ENCODE results near the gene PAK1IP1.
"Not testable (repeated sequence)": the region's sequence is repeated elsewhere in the genome, so short reads cannot be mapped to it uniquely, and the experiment has no call there.

PAK1IP1 gene

DNA sequence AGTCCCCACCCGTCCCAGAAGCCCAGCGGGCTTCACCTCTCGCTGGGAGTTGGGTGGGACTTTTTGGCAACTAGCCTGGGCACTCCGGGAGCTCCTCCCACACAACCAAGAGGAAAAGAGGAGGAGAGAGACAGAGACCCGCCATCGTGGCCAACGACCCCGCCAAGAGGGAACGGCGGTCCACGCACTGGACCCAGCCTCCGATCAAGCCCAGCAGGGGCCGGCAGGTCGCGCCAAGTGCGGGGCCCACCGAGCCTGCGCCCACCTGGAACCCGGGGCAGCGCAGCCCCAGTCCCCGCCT lies 25.1 kb downstream of the PAK1IP1 start:
- ATAC-seq (replicated peaks; ENCODE audit: extremely low read depth, poor library complexity, severe bottlenecking) (no peak), DNase-seq (ENCODE audit: low spot score in 2 of 2) (no peak)
- Mint-ChIP-seq H3K4me3 (peak overlapping the region; percentile 91), H3K4me1 (peaks cover 41% of the 10 kb centered on the region), H3K36me3 (ENCODE audit: insufficient read depth) (peaks cover 11% of the 10 kb centered on the region), H3K27me3 (no peaks in the 10 kb centered on the region), H3K9me3 (no peaks in the 10 kb centered on the region), H3K27ac (ENCODE audit: low read depth) (peak overlapping the region; percentile 64)

DNA sequence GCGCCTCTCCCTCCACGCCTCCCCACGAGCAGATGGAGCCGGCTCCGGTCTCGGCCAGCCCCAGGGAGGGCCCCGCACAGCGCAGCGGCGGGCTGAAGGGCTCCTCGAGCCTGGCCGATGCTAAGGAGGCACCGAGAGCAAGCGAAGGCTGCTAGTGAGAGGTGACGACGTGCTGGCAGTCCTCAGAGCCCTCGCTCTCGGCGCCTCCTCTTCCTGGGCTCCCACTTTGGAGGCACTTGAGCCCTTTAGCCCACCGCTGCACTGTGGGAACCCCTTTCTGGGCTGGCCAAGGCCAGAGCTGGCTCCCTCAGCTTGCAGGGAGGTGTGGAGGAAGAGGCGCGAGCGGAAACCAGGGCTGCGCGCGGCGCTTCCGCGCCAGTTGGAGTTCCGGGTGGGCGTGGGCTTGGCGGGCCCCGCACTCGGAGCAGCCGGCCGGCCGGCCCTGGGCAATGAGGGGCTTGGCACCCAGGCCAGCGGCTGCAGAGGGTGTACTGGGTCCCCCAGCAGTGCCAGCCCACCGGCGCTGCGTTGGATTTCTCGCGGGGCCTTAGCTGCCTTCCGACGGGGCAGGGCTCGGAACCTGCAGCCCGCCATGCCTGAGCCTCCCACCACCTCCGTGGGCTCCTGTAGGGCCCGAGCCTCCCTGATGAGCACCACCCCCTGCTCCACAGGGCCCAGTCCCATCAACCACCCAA lies 25.6 kb downstream of the PAK1IP1 start:
- Mint-ChIP-seq H3K4me1 (peaks cover 44% of the 10 kb centered on the region), H3K36me3 (ENCODE audit: insufficient read depth) (peaks cover 11% of the 10 kb centered on the region), H3K27me3 (peaks cover 2% of the 10 kb centered on the region), H3K4me3 (peak overlapping the region; percentile 91), H3K9me3 (no peaks in the 10 kb centered on the region), H3K27ac (ENCODE audit: low read depth) (peak overlapping the region; percentile 64)
- ATAC-seq (replicated peaks; ENCODE audit: extremely low read depth, poor library complexity, severe bottlenecking) (peak; percentile 62), DNase-seq (ENCODE audit: low spot score in 2 of 2) (peak; percentile 23)

DNA sequence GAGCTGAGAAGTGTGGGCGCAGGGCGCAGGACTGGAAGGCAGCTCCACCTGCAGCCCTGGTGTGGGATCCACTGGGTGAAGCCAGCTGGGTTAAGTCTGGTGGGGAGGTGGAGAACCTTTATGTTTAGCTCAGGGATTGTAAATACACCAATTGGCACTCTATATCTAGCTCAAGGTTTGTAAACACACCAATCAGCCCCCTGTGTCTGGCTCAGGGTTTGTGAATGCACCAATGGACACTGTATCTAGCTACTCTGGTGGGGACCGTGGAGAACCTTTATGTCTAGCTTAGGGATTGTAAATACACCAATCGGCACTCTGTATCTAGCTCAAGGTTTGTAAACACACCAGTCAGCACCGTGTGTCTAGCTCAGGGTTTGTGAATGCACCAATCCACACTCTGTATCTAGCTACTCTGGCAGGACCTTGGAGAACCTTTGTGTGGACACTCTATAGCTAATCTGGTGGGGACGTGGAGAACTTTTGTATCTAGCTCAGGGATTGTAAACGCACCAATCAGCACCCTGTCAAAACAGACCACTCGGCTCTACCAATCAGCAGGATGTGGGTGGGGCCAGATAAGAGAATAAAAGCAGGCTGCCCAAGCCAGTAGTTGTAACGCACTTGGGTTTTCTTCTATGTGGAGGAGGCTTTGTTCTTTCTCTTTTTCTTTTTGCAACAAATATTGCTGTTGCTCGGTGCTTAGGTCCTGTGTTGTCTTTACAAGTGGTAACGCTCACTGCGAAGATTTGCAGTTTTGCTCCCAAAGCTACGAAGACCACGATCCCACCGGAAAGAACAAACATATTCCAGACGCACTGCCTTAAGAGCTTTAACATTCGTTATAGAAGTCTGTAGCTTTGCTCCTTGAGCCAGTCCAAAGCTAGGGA lies 26.4 kb downstream of the PAK1IP1 start:
- H3K9me3 Mint-ChIP-seq; DNase-seq (ENCODE audit: low spot score in 2 of 2); H3K27me3 Mint-ChIP-seq; ATAC-seq (replicated peaks; ENCODE audit: extremely low read depth, poor library complexity, severe bottlenecking): not testable (repeated sequence)
- peak overlapping the region; percentile 25 for H3K27ac Mint-ChIP-seq (ENCODE audit: low read depth)
- H3K4me1 Mint-ChIP-seq: peaks cover 49% of the 10 kb centered on the region
- peaks cover 11% of the 10 kb centered on the region for H3K36me3 Mint-ChIP-seq (ENCODE audit: insufficient read depth)
- H3K4me3 Mint-ChIP-seq: peak overlapping the region; percentile 91

DNA sequence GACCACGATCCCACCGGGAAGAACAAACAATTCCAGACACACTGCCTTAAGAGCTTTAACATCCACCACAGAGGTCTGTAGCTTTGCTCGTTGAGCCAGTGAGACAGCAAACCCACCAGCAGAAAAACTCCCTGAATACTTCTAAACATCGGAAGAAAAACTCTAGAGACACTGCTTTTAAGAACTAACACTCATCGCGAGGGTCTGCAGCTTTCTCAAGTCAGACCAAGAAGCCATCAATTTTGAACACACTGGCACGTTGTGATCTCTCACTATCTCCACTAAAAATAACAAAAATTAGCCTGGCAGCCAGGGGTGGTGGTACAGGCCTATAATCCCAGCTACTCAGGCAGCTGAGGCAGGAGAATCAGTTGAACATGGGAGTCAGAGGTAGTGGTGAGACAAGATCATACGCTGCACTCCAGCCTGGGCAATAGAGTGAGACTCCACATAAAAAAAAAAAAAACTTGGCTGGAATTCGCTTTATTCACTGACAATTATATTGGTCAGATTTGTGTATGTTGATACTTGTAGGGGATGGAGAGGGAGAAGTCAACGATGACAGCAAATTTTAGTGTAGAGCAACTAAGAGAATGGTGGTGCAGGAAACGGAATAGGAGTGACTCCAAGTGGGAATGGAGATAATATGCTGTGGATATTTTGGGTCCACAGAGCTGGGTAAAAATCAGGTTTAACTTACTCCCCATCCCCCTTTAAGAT lies 27.2 kb downstream of the PAK1IP1 start:
- Mint-ChIP-seq H3K27me3 (peaks cover 6% of the 10 kb centered on the region), H3K4me1 (peaks cover 55% of the 10 kb centered on the region), H3K4me3 (peak overlapping the region; percentile 91), H3K36me3 (ENCODE audit: insufficient read depth) (peaks cover 14% of the 10 kb centered on the region), H3K9me3 (no peaks in the 10 kb centered on the region), H3K27ac (ENCODE audit: low read depth) (no peak overlapping the region)
- no peak for DNase-seq (ENCODE audit: low spot score in 2 of 2)
- no peak for ATAC-seq (replicated peaks; ENCODE audit: extremely low read depth, poor library complexity, severe bottlenecking)

DNA sequence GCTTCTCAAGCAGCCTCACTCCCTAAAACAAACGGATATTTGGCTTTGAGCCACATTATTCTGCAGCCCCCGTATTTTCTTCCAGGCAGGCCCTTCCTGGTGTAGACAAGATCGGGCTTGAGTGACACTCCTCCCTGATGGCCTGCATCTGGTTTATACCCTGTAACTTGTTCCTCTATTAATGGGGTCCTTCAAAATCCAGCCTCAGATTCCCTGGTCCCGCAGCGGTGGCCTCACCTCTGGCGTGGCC lies 27.7 kb downstream of the PAK1IP1 start:
- no peak for DNase-seq (ENCODE audit: low spot score in 2 of 2)
- ATAC-seq (replicated peaks; ENCODE audit: extremely low read depth, poor library complexity, severe bottlenecking): no peak
- Mint-ChIP-seq H3K27me3 (peaks cover 6% of the 10 kb centered on the region), H3K9me3 (no peaks in the 10 kb centered on the region), H3K36me3 (ENCODE audit: insufficient read depth) (peaks cover 14% of the 10 kb centered on the region), H3K4me1 (peaks cover 60% of the 10 kb centered on the region), H3K4me3 (peak overlapping the region; percentile 91), H3K27ac (ENCODE audit: low read depth) (peak overlapping the region; percentile 90)

DNA sequence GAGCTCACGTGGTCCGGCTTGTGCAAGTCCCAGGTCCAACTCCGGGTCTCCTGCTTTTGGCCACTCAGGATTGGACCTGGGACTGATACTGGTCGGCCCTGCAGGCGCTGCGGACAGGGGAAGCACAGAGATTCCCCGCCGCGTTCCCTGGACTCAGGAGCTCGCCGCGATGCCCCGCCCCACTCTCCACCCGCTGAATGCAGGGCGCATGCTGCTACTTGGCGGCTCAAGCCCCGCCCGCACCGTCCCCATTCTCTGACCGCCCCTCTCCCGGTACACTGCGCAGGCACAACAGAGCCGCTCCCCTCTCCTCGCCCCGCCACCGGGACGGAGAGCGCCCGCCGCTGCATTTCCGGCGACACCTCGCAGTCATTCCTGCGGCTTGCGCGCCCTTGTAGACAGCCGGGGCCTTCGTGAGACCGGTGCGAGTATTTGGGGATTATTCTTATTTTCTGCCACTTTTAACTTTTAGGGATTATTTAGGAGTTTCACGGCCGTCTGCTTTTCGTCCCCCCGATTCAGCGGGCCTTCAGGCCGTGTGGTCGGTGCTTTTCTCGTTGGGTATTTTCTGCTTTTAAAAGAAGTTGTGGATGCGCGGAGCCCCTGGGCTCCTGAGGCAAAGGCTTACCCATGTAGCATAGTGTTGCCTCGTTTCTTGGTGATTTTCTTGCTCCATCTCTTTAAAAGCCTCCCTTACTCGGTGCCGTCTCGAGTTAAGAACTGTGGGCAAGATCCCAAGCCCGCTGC lies 28.2 kb downstream of the PAK1IP1 start, which contains the start of gene TMEM14C:
TMEM14C (plus strand) TSS at position 251 of the 747 bp plus-strand sequence. CDS start 1,544 bp downstream, outside the sequence.
- Mint-ChIP-seq H3K36me3 (ENCODE audit: insufficient read depth) (peaks cover 14% of the 10 kb centered on the region), H3K27ac (ENCODE audit: low read depth) (peak within 1 kb of the TSS; percentile 90), H3K4me3 (peak within 1 kb of the TSS; percentile 91), H3K27me3 (peaks cover 6% of the 10 kb centered on the region), H3K4me1 (peaks cover 63% of the 10 kb centered on the region), H3K9me3 (no peaks in the 10 kb centered on the region)
- DNase-seq (ENCODE audit: low spot score in 2 of 2) (peak; percentile 38 to 39), ATAC-seq (replicated peaks; ENCODE audit: extremely low read depth, poor library complexity, severe bottlenecking) (peak; percentile 33)

DNA sequence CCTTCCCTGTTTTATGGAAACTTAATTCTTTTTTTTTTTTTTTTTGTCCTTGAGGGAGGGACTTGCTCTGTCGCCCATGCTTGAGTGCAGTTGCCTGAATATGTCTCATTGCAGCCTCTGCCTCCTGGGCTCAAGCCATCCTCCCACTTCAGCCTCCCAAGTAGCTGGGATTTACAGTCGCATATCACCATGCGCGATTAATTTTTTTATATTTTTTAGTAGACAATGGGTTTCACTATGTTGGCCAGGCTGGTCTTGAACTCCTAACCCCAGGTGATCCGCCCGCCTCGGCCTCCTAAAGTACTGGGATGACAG lies 28.8 kb downstream of the PAK1IP1 start:
- H3K9me3 Mint-ChIP-seq: no peaks in the 10 kb centered on the region
- no peak for DNase-seq (ENCODE audit: low spot score in 2 of 2)
- peaks cover 67% of the 10 kb centered on the region for H3K4me1 Mint-ChIP-seq
- H3K27me3 Mint-ChIP-seq: peaks cover 6% of the 10 kb centered on the region
- peak overlapping the region; percentile 91 for H3K4me3 Mint-ChIP-seq
- H3K36me3 Mint-ChIP-seq (ENCODE audit: insufficient read depth): peaks cover 14% of the 10 kb centered on the region
- ATAC-seq (replicated peaks; ENCODE audit: extremely low read depth, poor library complexity, severe bottlenecking): no peak
- peak overlapping the region; percentile 90 for H3K27ac Mint-ChIP-seq (ENCODE audit: low read depth)

DNA sequence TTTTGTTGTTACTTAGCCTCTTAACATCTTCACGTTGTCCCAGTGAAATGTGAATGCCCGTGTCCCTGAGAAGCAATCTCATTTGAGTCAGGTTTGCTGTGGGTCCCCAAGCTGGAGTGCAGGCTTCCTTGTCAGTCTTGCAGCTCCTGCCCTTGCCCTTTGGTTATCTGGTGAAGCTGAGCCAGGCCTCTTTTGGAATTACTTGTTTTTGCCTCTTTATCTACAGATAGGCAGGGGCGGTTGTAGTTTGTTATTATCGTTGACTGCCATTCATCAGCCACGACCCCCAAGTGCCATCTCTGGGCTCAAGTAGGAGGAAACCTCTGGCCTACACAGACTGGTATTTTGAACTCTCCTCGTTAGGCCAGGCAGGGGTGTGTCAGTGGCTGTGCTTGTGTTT lies 30.3 kb downstream of the PAK1IP1 start:
- no peak for ATAC-seq (replicated peaks; ENCODE audit: extremely low read depth, poor library complexity, severe bottlenecking)
- Mint-ChIP-seq H3K36me3 (ENCODE audit: insufficient read depth) (peaks cover 9% of the 10 kb centered on the region), H3K4me3 (no peak overlapping the region), H3K27ac (ENCODE audit: low read depth) (no peak overlapping the region), H3K27me3 (peaks cover 6% of the 10 kb centered on the region), H3K4me1 (peaks cover 54% of the 10 kb centered on the region), H3K9me3 (no peaks in the 10 kb centered on the region)
- DNase-seq (ENCODE audit: low spot score in 2 of 2): no peak

DNA sequence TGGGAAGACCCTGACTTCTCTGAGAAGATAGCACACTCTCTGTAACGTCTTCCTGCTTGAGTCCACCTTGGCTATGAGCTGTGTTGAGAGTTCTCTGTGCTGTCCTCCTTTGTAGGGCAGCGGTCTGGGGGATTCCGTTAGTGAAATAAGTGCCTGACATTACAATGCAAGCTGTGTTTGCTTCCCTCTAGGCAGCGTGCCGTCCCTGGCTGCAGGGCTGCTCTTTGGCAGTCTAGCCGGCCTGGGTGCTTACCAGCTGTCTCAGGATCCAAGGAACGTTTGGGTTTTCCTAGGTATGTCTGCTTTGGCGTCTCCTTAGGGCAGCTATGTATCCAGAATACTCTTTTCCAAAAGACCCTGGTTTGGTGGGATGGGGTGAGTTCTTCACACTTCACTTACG lies 30.9 kb downstream of the PAK1IP1 start:
- Mint-ChIP-seq H3K36me3 (ENCODE audit: insufficient read depth) (peaks cover 10% of the 10 kb centered on the region), H3K4me3 (no peak overlapping the region), H3K27ac (ENCODE audit: low read depth) (no peak overlapping the region), H3K9me3 (no peaks in the 10 kb centered on the region), H3K4me1 (peaks cover 51% of the 10 kb centered on the region), H3K27me3 (peaks cover 6% of the 10 kb centered on the region)
- DNase-seq (ENCODE audit: low spot score in 2 of 2) (no peak), ATAC-seq (replicated peaks; ENCODE audit: extremely low read depth, poor library complexity, severe bottlenecking) (no peak)

DNA sequence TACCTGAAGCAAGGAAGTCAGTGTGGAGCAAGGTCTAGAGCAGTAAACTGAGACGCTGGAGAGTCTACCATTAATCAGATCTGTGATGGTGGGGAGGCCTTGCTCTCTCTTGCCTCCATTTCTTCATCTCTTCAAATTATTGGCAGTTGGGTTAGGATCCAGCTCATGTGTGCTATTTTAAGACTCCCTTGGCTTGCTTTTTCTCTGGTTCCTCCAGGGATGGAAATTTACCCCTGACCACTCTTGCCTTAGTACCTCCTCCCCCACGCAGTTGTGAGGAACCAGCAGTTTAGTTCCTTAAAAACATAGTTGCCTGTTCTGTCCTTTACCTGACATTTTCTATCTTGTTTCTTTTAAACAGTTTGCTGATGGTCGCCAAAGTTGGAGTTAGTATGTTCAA lies 35.5 kb downstream of the PAK1IP1 start:
- Mint-ChIP-seq H3K36me3 (ENCODE audit: insufficient read depth) (peaks cover 13% of the 10 kb centered on the region), H3K9me3 (no peaks in the 10 kb centered on the region), H3K27ac (ENCODE audit: low read depth) (no peak overlapping the region), H3K4me1 (peaks cover 37% of the 10 kb centered on the region), H3K4me3 (no peak overlapping the region), H3K27me3 (peaks cover 6% of the 10 kb centered on the region)
- DNase-seq (ENCODE audit: low spot score in 2 of 2): no peak
- no peak for ATAC-seq (replicated peaks; ENCODE audit: extremely low read depth, poor library complexity, severe bottlenecking)

DNA sequence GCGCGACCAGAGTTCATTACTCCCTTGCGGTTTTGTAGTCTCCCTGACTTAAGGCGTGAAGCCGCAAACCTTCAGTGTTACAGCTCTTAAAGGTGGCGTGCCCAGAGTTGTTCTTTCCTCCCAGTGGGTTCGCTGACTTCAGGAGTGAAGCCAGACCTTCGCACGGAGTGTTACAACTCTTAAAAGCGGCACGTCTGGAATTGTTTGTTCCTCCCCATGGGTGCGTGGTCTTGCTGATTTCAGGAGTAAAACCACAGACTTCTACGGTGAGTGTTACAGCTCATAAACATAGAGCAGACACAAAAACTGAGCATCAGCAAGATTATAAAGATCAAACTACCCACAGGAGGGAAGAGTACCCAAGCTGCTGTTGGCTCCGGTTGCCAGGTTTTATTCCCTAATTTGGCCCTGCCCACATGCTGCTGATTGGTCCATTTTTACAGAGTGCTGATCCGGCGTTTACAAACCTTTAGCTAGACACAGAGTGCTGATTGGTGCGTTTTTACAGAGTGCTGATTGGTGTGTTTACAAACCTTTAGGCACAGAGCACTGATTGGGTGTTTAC lies 38.5 kb downstream of the PAK1IP1 start:
- peaks cover under 1% of the 10 kb centered on the region for H3K27me3 Mint-ChIP-seq
- H3K36me3 Mint-ChIP-seq (ENCODE audit: insufficient read depth): peaks cover 10% of the 10 kb centered on the region
- no peaks in the 10 kb centered on the region for H3K9me3 Mint-ChIP-seq
- H3K4me3 Mint-ChIP-seq: peak overlapping the region; percentile 64
- ATAC-seq (replicated peaks; ENCODE audit: extremely low read depth, poor library complexity, severe bottlenecking): peak; percentile 96
- peaks cover 14% of the 10 kb centered on the region for H3K4me1 Mint-ChIP-seq
- peak in 1 of 2 donors; percentile 51 for DNase-seq (ENCODE audit: low spot score in 2 of 2)
- H3K27ac Mint-ChIP-seq (ENCODE audit: low read depth): no peak overlapping the region

DNA sequence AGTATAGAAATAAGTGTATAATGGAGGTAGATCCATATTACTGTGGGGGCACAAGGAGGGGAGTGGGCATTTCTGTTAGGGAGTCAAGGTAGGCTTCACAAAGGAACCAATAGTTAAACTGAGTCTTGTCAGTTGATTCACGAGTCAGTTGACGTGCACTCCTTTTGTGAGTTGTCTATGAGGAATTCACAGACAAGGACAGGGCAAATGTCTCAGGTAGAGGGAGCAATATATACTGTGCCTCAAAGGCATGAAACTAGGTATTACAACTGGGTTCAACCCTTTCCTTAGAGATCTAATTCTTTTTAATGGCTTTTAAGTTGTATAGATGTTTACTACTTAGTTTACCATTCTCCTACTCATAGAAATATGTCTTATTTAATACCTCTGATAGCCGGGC lies 39.1 kb downstream of the PAK1IP1 start:
- H3K4me1 Mint-ChIP-seq: peaks cover 13% of the 10 kb centered on the region
- peaks cover 10% of the 10 kb centered on the region for H3K36me3 Mint-ChIP-seq (ENCODE audit: insufficient read depth)
- H3K27ac Mint-ChIP-seq (ENCODE audit: low read depth): no peak overlapping the region
- no peaks in the 10 kb centered on the region for H3K9me3 Mint-ChIP-seq
- peak overlapping the region; percentile 64 for H3K4me3 Mint-ChIP-seq
- H3K27me3 Mint-ChIP-seq: peaks cover 6% of the 10 kb centered on the region
- DNase-seq (ENCODE audit: low spot score in 2 of 2): no peak
- ATAC-seq (replicated peaks; ENCODE audit: extremely low read depth, poor library complexity, severe bottlenecking): no peak

Data from central memory CD8-positive, alpha-beta T cell (primary cell).